NT2/D1 (cell line): ENCODE measurements around the gene POLR2J.
"Not testable (repeated sequence)": the region's sequence is repeated elsewhere in the genome, so short reads cannot be mapped to it uniquely, and the experiment has no call there.

Experiments used
- DNase-seq: peaks from one replicate; pipeline ENCODE4 v3.0.0-alpha.2; 2011; ENCODE audit warnings: low read depth, low spot score
- H3K27me3 ChIP-seq: 2 replicates; pipeline ENCODE4 v1.6.0; 2011; ENCODE audit warnings: mild to moderate bottlenecking; ENCODE audit not compliant: insufficient read length, insufficient read depth
- H3K36me3 ChIP-seq: 2 replicates; pipeline ENCODE4 v1.6.1; 2011; ENCODE audit warnings: mild to moderate bottlenecking, low read length, mixed read lengths; ENCODE audit not compliant: insufficient read depth, insufficient read length
- H3K4me1 ChIP-seq: 2 replicates; pipeline ENCODE4 v1.5.1; 2011; ENCODE audit not compliant: insufficient read depth, insufficient read length
- H3K4me3 ChIP-seq: 2 replicates; pipeline ENCODE4 v1.5.1; 2011; ENCODE audit warnings: low read depth; ENCODE audit not compliant: insufficient read length
- H3K9ac ChIP-seq: 2 replicates; pipeline ENCODE4 v1.6.0; 2011; ENCODE audit warnings: low read depth; ENCODE audit not compliant: insufficient read length
- H3K9me3 ChIP-seq: 2 replicates; pipeline ENCODE4 v1.5.1; 2011; ENCODE audit warnings: mild to moderate bottlenecking, low read length; ENCODE audit not compliant: insufficient read depth

Gene POLR2J

GRCh38 chr7:102478314-102479208, at the start of gene POLR2J:
POLR2J (minus strand) TSS chr7:102478922; CDS start chr7:102478860, 62 bp downstream.
- not testable (repeated sequence) for H3K4me1 ChIP-seq, H3K9ac ChIP-seq, H3K9me3 ChIP-seq, H3K4me3 ChIP-seq, H3K36me3 ChIP-seq, H3K27me3 ChIP-seq
- DNase-seq, result peak; percentile 70

- not testable (repeated sequence) for H3K9me3 ChIP-seq, H3K36me3 ChIP-seq, DNase-seq, H3K4me1 ChIP-seq, H3K9ac ChIP-seq, H3K4me3 ChIP-seq, H3K27me3 ChIP-seq
Observed at GRCh38 chr7:102527822-102528793, 49.4 kb upstream of the POLR2J start.

- not testable (repeated sequence) for H3K27me3 ChIP-seq, H3K9ac ChIP-seq, DNase-seq, H3K36me3 ChIP-seq, H3K4me3 ChIP-seq, H3K9me3 ChIP-seq, H3K4me1 ChIP-seq
Observed at GRCh38 chr7:102527182-102527581, 48.5 kb upstream of the POLR2J start.

GRCh38 chr7:102524803-102525202, 46.1 kb upstream of the POLR2J start:
- not testable (repeated sequence) for H3K9ac ChIP-seq, H3K36me3 ChIP-seq, H3K27me3 ChIP-seq, H3K4me1 ChIP-seq, H3K4me3 ChIP-seq, DNase-seq, H3K9me3 ChIP-seq

DNA sequence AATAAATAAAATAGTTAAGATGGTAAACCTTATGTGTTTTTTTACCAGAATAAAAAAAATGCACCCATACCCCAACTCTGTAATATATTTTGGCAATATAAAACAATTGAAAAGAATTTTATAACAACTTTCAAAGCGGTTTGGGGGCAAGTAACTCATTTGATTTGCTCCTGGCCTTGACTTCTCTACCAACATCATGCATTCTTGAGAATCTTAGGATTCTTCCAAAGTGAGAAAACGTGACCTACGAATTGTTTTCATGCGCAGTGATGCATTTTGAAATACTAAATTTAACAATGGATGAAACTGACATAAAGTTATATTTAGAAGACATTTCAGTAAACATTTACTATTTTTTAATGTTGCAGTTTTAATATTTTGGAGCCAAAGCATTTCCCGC, 42.1 kb upstream of the POLR2J start:
- not testable (repeated sequence) for H3K9ac ChIP-seq, H3K9me3 ChIP-seq, H3K27me3 ChIP-seq, H3K4me3 ChIP-seq, H3K4me1 ChIP-seq, DNase-seq, H3K36me3 ChIP-seq

DNA sequence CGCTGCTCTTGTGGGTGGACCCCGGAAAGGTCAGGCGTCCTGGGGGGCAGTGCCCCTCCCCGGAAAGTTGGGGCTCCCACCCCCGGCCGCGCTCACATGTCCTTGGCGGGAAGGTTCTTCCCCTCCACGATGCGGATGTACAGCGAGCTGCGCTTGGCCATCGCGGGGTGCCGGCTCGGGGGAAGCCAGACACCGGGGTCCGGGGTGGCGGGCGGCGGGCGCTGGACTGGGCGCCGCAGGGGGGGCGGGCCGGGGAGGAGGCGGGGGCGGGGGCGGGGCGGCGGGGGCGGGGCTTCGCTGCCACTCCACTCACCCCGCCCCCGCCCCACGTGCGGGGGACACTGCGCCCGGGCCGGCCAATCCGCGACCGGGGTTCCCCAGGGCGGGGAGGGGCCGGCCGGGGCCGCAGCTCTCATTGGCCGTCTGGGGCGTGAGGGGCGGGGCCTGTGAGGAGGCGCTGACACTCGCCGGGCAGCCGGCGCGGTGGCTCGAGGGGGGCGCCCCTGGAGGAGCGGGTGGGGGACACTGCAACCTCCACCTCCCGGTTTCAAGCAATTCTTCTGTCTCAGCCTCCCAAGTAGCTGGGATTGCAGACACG, 38.9 kb upstream of the POLR2J start, which contains the start of gene RASA4B:
Gene RASA4B, minus strand, starts transcription at position 228 of the 598 bp plus-strand sequence. Its CDS starts 67 bp downstream, at position 161.
- H3K4me3 ChIP-seq, H3K27me3 ChIP-seq, H3K9ac ChIP-seq, H3K36me3 ChIP-seq, DNase-seq, H3K4me1 ChIP-seq, H3K9me3 ChIP-seq: not testable (repeated sequence)

- not testable (repeated sequence) for DNase-seq, H3K9ac ChIP-seq, H3K27me3 ChIP-seq, H3K4me1 ChIP-seq, H3K36me3 ChIP-seq, H3K4me3 ChIP-seq, H3K9me3 ChIP-seq
Observed at GRCh38 chr7:102516951-102517350, 38.2 kb upstream of the POLR2J start.

DNA sequence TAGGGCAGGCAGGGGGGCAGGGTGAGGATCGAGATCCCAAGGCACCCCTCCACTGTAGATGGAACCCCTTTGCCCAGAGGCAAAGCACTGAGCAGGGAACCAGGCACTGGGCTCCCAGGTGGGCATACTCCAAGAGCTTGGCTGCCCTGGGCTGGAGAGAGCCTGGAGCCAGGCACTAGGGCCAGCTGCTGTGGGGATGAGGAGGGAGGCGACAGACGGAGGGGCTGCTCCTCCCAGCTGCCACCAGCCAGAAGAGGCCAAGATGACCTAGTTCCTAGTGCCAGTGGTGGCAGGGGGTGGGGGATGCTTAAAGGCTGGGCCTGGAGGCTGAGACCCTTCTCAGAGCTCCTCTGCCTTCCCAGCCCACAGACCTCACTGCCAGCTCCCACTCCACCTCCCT, 37.2 kb upstream of the POLR2J start:
- not testable (repeated sequence) for H3K27me3 ChIP-seq

DNA sequence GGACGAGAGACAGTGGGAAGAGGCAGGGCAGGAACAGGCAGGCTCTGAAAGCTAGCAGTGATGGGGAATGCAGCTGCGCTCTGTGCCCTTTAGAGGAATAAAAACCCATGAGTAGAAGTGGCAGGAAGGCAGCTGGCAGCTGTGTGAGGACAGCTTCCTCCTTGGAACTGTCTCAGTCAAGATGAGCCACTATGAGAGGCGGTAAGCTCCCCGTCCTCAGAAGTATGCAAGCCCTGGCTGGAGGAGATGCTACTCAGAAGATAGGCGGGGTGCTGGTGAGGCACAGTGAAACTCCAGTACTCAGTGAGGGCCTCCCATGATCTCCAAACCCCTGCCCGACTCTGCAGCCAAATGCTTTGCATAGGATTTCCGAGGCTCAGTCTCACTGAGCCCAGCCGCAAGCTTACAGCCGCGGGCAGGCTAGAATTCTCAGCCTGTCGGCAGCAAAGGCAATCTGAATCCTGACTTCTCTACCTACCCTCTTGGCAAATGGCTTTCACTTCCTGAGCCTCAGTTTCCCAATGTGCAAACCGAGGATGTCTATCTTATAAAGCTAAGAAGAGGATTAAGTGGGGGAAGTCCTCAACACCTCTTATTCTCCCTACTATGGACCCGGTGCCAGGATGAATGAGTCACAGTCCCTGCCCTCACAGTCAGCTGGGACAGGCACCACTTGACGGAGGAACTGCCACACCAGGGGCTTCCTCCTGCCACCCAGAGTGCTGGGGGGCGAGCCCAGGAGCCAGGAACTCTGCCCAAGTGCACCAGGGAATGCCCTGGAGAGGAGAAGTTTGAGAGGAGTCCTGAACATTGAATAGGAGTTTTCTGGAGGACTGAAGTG, 36.4 kb upstream of the POLR2J start:
- not testable (repeated sequence) for H3K9ac ChIP-seq, H3K27me3 ChIP-seq, H3K36me3 ChIP-seq, H3K9me3 ChIP-seq, DNase-seq, H3K4me3 ChIP-seq, H3K4me1 ChIP-seq

More for the DNA sequence above, 37.2 kb upstream of the POLR2J start:
- H3K36me3 ChIP-seq, H3K4me3 ChIP-seq, H3K9ac ChIP-seq, H3K4me1 ChIP-seq, H3K9me3 ChIP-seq, DNase-seq: not testable (repeated sequence)

DNA sequence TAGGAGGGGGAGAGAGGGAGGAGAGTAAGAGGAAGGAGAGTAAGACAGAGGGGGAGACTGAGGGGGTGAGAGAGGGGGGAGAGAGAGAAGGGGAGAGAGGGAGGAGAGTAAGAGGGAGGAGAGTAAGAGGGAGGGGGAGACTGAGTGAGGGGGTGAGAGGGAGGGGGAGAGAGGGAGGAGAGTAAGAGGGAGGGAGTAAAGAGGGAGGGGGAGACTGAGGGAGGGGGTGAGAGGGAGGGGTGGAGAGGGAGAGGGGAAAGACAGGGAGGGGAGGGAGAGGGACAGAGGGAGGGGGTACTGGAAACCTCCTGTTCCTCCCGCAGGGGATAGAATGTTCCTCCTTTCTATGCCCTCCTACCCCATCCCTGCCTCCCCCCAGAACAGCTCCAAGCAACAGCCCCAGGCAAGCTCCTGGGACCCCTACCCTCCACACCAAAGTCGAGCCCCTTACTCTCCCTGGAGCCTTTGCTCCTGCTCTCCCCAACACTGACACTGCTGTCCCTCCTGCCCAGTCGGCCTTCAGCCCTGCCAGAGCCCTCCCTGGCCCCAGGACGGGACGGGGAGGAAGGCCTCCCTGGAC, 34.0 kb upstream of the POLR2J start:
- H3K27me3 ChIP-seq, H3K9ac ChIP-seq, H3K36me3 ChIP-seq, H3K9me3 ChIP-seq, H3K4me1 ChIP-seq, H3K4me3 ChIP-seq: not testable (repeated sequence)
- peak; percentile 16 for DNase-seq
